Spleen (tissue), 11 donors: ENCODE measurements around the gene RFNG. TPM values are rescaled to one million over a fixed set of nuclear protein-coding genes. Genes with fewer than 3 reads are reported as not detected.
A peak's percentile ranks its signal among the peaks of the same experiment; 100 is the strongest.

Source experiments
- DNase-seq: peaks from one replicate; pipeline ENCODE4 v3.0.0-alpha.2; 2020
- H3K27ac ChIP-seq, 8 donors: fragments of 200-600 bp; sonication (generic) in 7 of 8; 1 replicate in 4 of 8; 2 replicates in 4 of 8; pipeline versions ENCODE4 v1.5.0 to v1.8.0; 2016 to 2021; ENCODE audit warnings: inconsistent platforms in 4 of 8, mild to moderate bottlenecking in 4 of 8, moderate library complexity in 1 of 8
- H3K27me3 ChIP-seq, 7 donors: fragments of 200-600 bp; sonication (generic) in 6 of 7; replicated peaks in 1 of 7; 1 replicate in 4 of 7; 2 replicates in 3 of 7; pipeline versions ENCODE4 v1.5.0 to v1.8.0; 2016 to 2021; ENCODE audit warnings: inconsistent platforms in 3 of 7, mild to moderate bottlenecking in 1 of 7
- H3K36me3 ChIP-seq, 6 donors: fragments of 200-600 bp; sonication (generic) in 5 of 6; 1 replicate in 4 of 6; 2 replicates in 2 of 6; pipeline versions ENCODE4 v1.5.0 to v1.8.0; 2016 to 2021; ENCODE audit warnings: inconsistent platforms in 2 of 6
- H3K4me1 ChIP-seq, 6 donors: fragments of 200-600 bp; sonication (generic) in 5 of 6; 1 replicate in 3 of 6; 2 replicates in 3 of 6; pipeline versions ENCODE4 v1.5.0 to v1.8.0; 2016 to 2021; ENCODE audit warnings: inconsistent platforms in 3 of 6
- H3K4me3 ChIP-seq, 8 donors: fragments of 200-600 bp; sonication (generic) in 7 of 8; 1 replicate in 4 of 8; 2 replicates in 4 of 8; pipeline versions ENCODE4 v1.5.0 to v1.8.0; 2016 to 2021; ENCODE audit warnings: inconsistent platforms in 4 of 8, mild to moderate bottlenecking in 4 of 8, moderate library complexity in 2 of 8
- H3K9me3 ChIP-seq, 8 donors: fragments of 200-600 bp; sonication (generic) in 7 of 8; 1 replicate in 4 of 8; 2 replicates in 4 of 8; pipeline versions ENCODE4 v1.5.0 to v1.8.0; 2016 to 2021; ENCODE audit warnings: inconsistent platforms in 4 of 8
- POLR2A ChIP-seq, 3 donors: fragments of 450-650 bp; IDR thresholded peaks; one replicate each; pipeline ENCODE4 v1.5.1; 2017; ENCODE audit warnings: antibody characterized with exemption in 3 of 3, mild to moderate bottlenecking in 1 of 3
- POLR2AphosphoS5 ChIP-seq, 3 donors: sonication (generic); formaldehyde crosslinking; IDR thresholded peaks; one replicate each; pipeline ENCODE4 v1.5.1; 2017; ENCODE audit warnings: antibody characterized with exemption in 3 of 3
- WGBS, 5 donors: extraction: QIAGEN DNeasy Blood & Tissue Kit in 3 of 5; methylation state at CpG; one replicate each; pipeline versions ENCODE4 v1.1.5 to v1.1.7; 2013 to 2018; 5-methylcytosine and 5-hydroxymethylcytosine counted together
- intact Hi-C: fragments of 100-400 bp; cut with DNase I; formaldehyde crosslinking; loops from one replicate; pipeline ENCODE4 v1.15.0; 2023; ENCODE audit warnings: low total_unique reads
- polyA plus RNA-seq, 3 donors: library from polyadenylated mRNA; stranded (reverse); fragments of 200-250 nt; gene quantifications; one replicate each; pipeline ENCODE4 v1.2.1, GENCODE V29; 2013
- total RNA-seq, 7 donors: library from RNA; depleted of rRNA in 3 of 7; stranded (reverse); fragments of >200 nt in 3 of 7; fragmentation: NEBNext Ultra II Directional in 4 of 7; extraction: Animal tissue kit (Norgen Biotek cat#: 25700) in 4 of 7; gene quantifications; one replicate each; pipeline versions ENCODE4 v1.1.0 to v1.2.1, GENCODE V29; 2016 to 2021
- TF ChIP-seq, protein P1 (sequence below), 11 experiments: fragments of 200-600 bp in 7 of 11; fragments of 450-650 bp in 4 of 11; sonication (generic) in 4 of 11; IDR thresholded peaks in 8 of 11; conservative IDR thresholded peaks in 3 of 11; 1 replicate in 7 of 11; 2 replicates in 4 of 11; pipeline versions ENCODE4 v1.4.0 to v1.8.0; 2016 to 2021; ENCODE audit warnings: antibody characterized with exemption in 11 of 11, inconsistent platforms in 4 of 11, mild to moderate bottlenecking in 1 of 11
- donor health status: healthy with polysubstance abuse.
- donor health status: DM: no; HTN: no; CAD: no; lungs with moderate emphysema.
- donor health status: DM: no; HTN: no; CAD: no.
- donor health status: Bipolar disorder and iron deficiency.
- donor health status: healthy.
- donor health status: DM: no; HTN: no; CAD: no.
- donor health status: DM: yes; HTN: yes; CAD: no.

RFNG gene
- total and polyA plus RNA-seq, 10 donors = 21.4 to 42.3 (median 27.2) TPM

DNA sequence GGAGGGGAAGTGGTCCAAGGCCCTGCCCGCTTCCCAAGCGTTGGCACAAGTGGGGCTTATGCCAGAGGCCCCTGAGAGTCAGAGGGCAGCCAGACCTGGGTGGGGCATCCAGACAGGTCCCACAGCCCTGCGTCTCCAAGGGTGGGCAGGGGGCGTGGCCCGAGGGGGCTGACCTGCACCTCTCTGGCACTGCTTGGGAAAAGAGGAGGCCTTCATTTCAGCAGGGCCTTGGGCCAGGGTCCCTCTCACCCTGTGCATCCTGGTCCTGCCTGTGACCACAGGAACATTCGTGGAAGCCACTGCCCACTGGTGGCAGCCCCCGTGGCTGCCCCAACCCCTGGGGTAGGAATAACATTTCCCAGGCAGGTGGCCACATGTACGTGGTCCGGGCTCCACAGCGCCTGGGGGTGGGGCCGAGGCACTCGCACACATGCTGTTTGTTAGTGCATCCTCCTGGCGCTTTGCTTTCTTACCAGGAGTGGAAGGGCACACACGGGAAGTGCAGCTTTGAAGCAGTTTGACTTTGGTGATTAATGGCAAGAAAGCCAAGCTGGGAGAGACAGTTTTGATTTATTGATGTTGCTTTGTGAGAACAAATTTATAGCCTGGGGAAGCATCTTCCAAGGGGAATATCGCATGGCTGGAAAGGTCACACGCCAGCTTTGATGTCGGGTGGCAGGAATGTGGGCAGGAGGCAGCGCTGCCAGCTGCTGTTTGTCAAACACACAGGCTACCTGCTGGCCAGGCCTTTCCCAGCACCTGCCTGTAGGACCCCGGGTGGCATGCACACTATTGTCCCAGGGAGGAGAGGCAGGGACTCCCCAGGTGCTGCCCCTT lies 33.2 kb downstream of the RFNG start:
- Histone ChIP-seq H3K4me1 (peaks cover 15 to 49% (median 30%) of the 10 kb centered on the region in 6 donors), H3K36me3 (peaks cover 0 to 42% (median 8%) of the 10 kb centered on the region in 6 donors), H3K9me3 (no peaks in the 10 kb centered on the region), H3K27me3 (no peaks in the 10 kb centered on the region), H3K4me3 (no peak overlapping the region), H3K27ac (no peak overlapping the region)
- DNase-seq = no peak
- TF ChIP-seq, protein P1, sequence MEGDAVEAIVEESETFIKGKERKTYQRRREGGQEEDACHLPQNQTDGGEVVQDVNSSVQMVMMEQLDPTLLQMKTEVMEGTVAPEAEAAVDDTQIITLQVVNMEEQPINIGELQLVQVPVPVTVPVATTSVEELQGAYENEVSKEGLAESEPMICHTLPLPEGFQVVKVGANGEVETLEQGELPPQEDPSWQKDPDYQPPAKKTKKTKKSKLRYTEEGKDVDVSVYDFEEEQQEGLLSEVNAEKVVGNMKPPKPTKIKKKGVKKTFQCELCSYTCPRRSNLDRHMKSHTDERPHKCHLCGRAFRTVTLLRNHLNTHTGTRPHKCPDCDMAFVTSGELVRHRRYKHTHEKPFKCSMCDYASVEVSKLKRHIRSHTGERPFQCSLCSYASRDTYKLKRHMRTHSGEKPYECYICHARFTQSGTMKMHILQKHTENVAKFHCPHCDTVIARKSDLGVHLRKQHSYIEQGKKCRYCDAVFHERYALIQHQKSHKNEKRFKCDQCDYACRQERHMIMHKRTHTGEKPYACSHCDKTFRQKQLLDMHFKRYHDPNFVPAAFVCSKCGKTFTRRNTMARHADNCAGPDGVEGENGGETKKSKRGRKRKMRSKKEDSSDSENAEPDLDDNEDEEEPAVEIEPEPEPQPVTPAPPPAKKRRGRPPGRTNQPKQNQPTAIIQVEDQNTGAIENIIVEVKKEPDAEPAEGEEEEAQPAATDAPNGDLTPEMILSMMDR (IDR thresholded peaks at IDR 0.05 in 8 of 11, conservative IDR thresholded peaks at IDR 0.05 in 3 of 11) = peak in 1 of 11 experiments; percentile 13
- peak in 1 of 3 donors; percentile 37 for TF ChIP-seq POLR2AphosphoS5 (IDR thresholded peaks at IDR 0.05)
- no peak for TF ChIP-seq POLR2A (IDR thresholded peaks at IDR 0.05)
- intact Hi-C loops = no loop called here
- 81 to 89% (median 85%) methylated on average over 17 to 19 of the region's 19 CpGs for WGBS, 5 donors

DNA sequence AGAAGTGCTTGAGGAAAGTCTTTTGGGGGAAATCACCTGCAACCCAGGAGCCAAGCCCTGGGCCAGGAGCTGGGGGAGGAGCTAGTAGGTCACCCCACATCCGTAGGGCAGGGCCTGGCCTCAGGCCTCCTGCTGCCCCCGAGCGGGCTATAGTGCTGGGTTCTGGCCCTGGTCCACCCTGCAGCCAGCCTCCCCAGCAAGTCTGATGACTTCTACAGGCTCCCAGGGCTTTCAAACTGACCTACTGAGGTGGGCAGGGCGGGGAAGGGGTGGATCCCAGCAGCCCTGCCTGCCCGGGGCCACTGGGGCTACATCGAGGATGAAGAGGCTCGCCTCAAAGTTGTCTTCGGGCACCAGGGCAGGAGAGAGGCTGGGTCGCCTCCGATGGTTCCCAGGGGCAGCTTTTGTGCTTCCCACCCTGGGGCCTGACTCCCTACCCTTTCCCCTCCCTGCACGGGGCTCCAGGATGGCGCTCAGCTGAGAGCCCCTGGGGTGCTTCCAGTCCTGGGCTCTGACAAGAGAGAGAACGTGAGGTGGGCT lies 33.9 kb downstream of the RFNG start:
- 80 to 90% (median 85%) methylated on average over 4 to 13 of the region's 13 CpGs for WGBS, 5 donors
- Histone ChIP-seq H3K36me3 (peaks cover 0 to 49% (median 8%) of the 10 kb centered on the region in 6 donors), H3K9me3 (no peaks in the 10 kb centered on the region), H3K4me1 (peaks cover 15 to 53% (median 36%) of the 10 kb centered on the region in 6 donors), H3K27ac (no peak overlapping the region), H3K27me3 (no peaks in the 10 kb centered on the region), H3K4me3 (no peak overlapping the region)
- TF ChIP-seq POLR2A (IDR thresholded peaks at IDR 0.05) (no peak), POLR2AphosphoS5 (IDR thresholded peaks at IDR 0.05) (peak in 1 of 3 donors; percentile 19)
- TF ChIP-seq, protein P1 (IDR thresholded peaks at IDR 0.05 in 8 of 11, conservative IDR thresholded peaks at IDR 0.05 in 3 of 11) = no peak
- intact Hi-C loops = no loop called here
- no peak for DNase-seq

DNA sequence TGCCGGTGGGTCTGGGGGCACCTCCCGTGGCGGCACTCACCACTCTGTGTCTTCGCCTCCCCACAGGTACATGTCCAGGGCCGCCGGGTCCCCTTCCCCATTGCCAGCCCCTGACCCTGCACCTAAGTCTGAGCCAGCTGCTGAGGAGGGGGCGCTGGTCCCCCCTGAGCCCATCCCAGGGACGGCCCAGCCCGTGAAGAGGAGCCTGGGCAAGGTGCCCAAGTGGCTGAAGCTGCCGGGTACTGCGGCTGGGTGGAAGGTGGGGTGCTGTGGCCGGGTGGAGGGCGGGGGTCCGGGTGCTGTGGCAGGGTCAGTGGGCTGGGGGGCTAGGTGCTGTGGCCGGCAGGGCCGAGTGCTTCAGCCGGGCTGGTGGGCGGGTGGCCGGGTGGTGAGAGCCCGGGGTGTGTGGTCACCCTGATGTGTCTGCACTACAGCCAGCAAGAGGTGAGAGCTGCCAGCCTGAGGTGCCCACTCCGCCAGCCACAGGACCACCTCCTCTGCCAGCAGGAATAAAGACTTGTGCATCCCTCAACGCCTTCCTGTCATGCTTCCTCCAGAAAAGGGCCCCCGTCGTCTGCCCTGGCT lies 34.6 kb downstream of the RFNG start:
- 90 to 96% (median 92%) methylated on average over 20 to 24 of the region's 24 CpGs for WGBS, 5 donors
- Histone ChIP-seq H3K36me3 (peaks cover 0 to 56% (median 8%) of the 10 kb centered on the region in 6 donors), H3K27me3 (no peaks in the 10 kb centered on the region), H3K4me3 (no peak overlapping the region), H3K4me1 (peaks cover 11 to 54% (median 35%) of the 10 kb centered on the region in 6 donors), H3K27ac (no peak overlapping the region), H3K9me3 (no peaks in the 10 kb centered on the region)
- intact Hi-C loops = no loop called here
- DNase-seq = no peak
- TF ChIP-seq POLR2AphosphoS5 (IDR thresholded peaks at IDR 0.05) = peak in 1 of 3 donors; percentile 8
- TF ChIP-seq POLR2A (IDR thresholded peaks at IDR 0.05) = no peak
- TF ChIP-seq, protein P1 (IDR thresholded peaks at IDR 0.05 in 8 of 11, conservative IDR thresholded peaks at IDR 0.05 in 3 of 11) = no peak
